MM.1S (cell line): ENCODE data around the gene POU1F1.

Experiments
- DNase-seq: peaks from one replicate; pipeline ENCODE4 v3.0.0-alpha.2; 2015
- H2AFZ ChIP-seq: fragments of 300-600 bp; sonication (generic); 2 replicates; pipeline ENCODE4 v1.6.0; 2016; ENCODE audit warnings: antibody characterized with exemption, low read length
- H3F3A ChIP-seq: fragments of 300-600 bp; sonication (generic); 2 replicates; pipeline ENCODE4 v1.6.1; 2016; ENCODE audit warnings: mild to moderate bottlenecking, antibody characterized with exemption, low read length, moderate library complexity, mixed read lengths; ENCODE audit not compliant: insufficient read depth
- H3K27ac ChIP-seq: fragments of 300-600 bp; sonication (generic); 2 replicates; pipeline ENCODE4 v1.5.1; 2016; ENCODE audit warnings: mild to moderate bottlenecking, low read length
- H3K27me3 ChIP-seq: fragments of 300-600 bp; sonication (generic); replicated peaks from 2 replicates; pipeline ENCODE4 v1.6.0; 2016; ENCODE audit warnings: low read length; ENCODE audit not compliant: insufficient read depth
- H3K36me3 ChIP-seq: fragments of 300-600 bp; sonication (generic); replicated peaks from 2 replicates; pipeline ENCODE4 v1.6.1; 2016; ENCODE audit warnings: mild to moderate bottlenecking, low read length, mixed read lengths; ENCODE audit not compliant: insufficient read depth
- H3K4me1 ChIP-seq: fragments of 300-600 bp; sonication (generic); 2 replicates; pipeline ENCODE4 v1.6.1; 2016; ENCODE audit warnings: low read length, mixed read lengths
- H3K4me2 ChIP-seq: fragments of 300-600 bp; sonication (generic); 2 replicates; pipeline ENCODE4 v1.6.0; 2016; ENCODE audit warnings: low read depth, low read length
- H3K4me3 ChIP-seq: fragments of 300-600 bp; sonication (generic); 2 replicates; pipeline ENCODE4 v1.5.1; 2016; ENCODE audit warnings: low read length, mixed read lengths
- H3K79me2 ChIP-seq: fragments of 300-600 bp; sonication (generic); 2 replicates; pipeline ENCODE4 v1.6.1; 2016; ENCODE audit warnings: mixed run types, low read length, mixed read lengths
- H3K9ac ChIP-seq: fragments of 300-600 bp; sonication (generic); 2 replicates; pipeline ENCODE4 v1.6.1; 2016; ENCODE audit warnings: low read length, mixed read lengths
- H3K9me2 ChIP-seq: fragments of 300-600 bp; sonication (generic); replicated peaks from 2 replicates; pipeline ENCODE4 v1.6.1; 2016; ENCODE audit warnings: mild to moderate bottlenecking, low read length, mixed read lengths; ENCODE audit not compliant: insufficient read depth
- H3K9me3 ChIP-seq: fragments of 300-600 bp; sonication (generic); replicated peaks from 2 replicates; pipeline ENCODE4 v1.6.1; 2016; ENCODE audit warnings: mild to moderate bottlenecking, low read length, mixed read lengths; ENCODE audit not compliant: insufficient read depth
- H4K20me1 ChIP-seq: fragments of 300-600 bp; sonication (generic); 2 replicates; pipeline ENCODE4 v1.6.1; 2016; ENCODE audit warnings: mild to moderate bottlenecking, low read length, moderate library complexity, mixed read lengths; ENCODE audit not compliant: insufficient read depth
- CTCF ChIP-seq: fragments of 300-600 bp; sonication (generic); IDR thresholded peaks from 2 replicates; pipeline ENCODE4 v1.5.1; 2016; ENCODE audit warnings: antibody characterized with exemption, low read length, mixed read lengths
- EZH2 ChIP-seq: fragments of 300-600 bp; sonication (generic); optimal IDR thresholded peaks from 2 replicates; pipeline ENCODE3; 2017; ENCODE audit warnings: low read depth, mild to moderate bottlenecking, antibody characterized with exemption, low read length, mixed read lengths
- EZH2phosphoT487 ChIP-seq: fragments of 300-600 bp; sonication (generic); IDR thresholded peaks from 2 replicates; pipeline ENCODE4 v1.6.1; 2018; ENCODE audit warnings: antibody characterized with exemption, low read length

POU1F1 gene

GRCh38 chr3:87276484-87276883 is at the start of gene POU1F1:
Gene POU1F1 (minus strand): TSS chr3:87276584. CDS start chr3:87276462, 122 bp downstream.
- H3K4me1 ChIP-seq = no peaks in the 10 kb centered on the region
- no peak within 1 kb of the TSS for H3K9ac ChIP-seq
- TF ChIP-seq CTCF (no peak), EZH2phosphoT487 (no peak), EZH2 (no peak)
- H4K20me1 ChIP-seq = no peaks in the 10 kb centered on the region
- DNase-seq = no peak
- H3F3A ChIP-seq = no peaks in the 10 kb centered on the region
- no peak within 1 kb of the TSS for H3K4me3 ChIP-seq
- no peaks in the 10 kb centered on the region for H3K9me3 ChIP-seq
- no peak within 1 kb of the TSS for H3K27ac ChIP-seq
- H3K36me3 ChIP-seq = no peaks in the 10 kb centered on the region
- no peaks in the 10 kb centered on the region for H3K9me2 ChIP-seq
- H3K79me2 ChIP-seq = no peaks in the 10 kb centered on the region
- H3K4me2 ChIP-seq = no peak within 1 kb of the TSS
- no peak within 1 kb of the TSS for H2AFZ ChIP-seq
- H3K27me3 ChIP-seq = no peaks in the 10 kb centered on the region

GRCh38 chr3:87324609-87325008 is 48.2 kb upstream of the POU1F1 start:
- H3K79me2 ChIP-seq = no peaks in the 10 kb centered on the region
- no peaks in the 10 kb centered on the region for H3K36me3 ChIP-seq
- no peaks in the 10 kb centered on the region for H3F3A ChIP-seq
- TF ChIP-seq EZH2 (no peak), EZH2phosphoT487 (no peak), CTCF (no peak)
- no peaks in the 10 kb centered on the region; the same call in 1 of the 2 replicates for H3K9me3 ChIP-seq
- no peak overlapping the region for H2AFZ ChIP-seq
- H3K9me2 ChIP-seq = no peaks in the 10 kb centered on the region
- H3K4me1 ChIP-seq = no peaks in the 10 kb centered on the region
- no peak overlapping the region for H3K27ac ChIP-seq
- DNase-seq = no peak
- H3K9ac ChIP-seq = no peak overlapping the region
- H4K20me1 ChIP-seq = no peaks in the 10 kb centered on the region
- no peaks in the 10 kb centered on the region for H3K27me3 ChIP-seq
- no peak overlapping the region for H3K4me3 ChIP-seq
- no peak overlapping the region for H3K4me2 ChIP-seq

- Histone ChIP-seq H3K9me2 (no peaks in the 10 kb centered on the region), H3K4me2 (no peak overlapping the region), H3K9me3 (no peaks in the 10 kb centered on the region; the same call in 1 of the 2 replicates), H4K20me1 (no peaks in the 10 kb centered on the region), H2AFZ (no peak overlapping the region), H3K79me2 (no peaks in the 10 kb centered on the region), H3F3A (no peaks in the 10 kb centered on the region), H3K27ac (no peak overlapping the region), H3K4me1 (no peaks in the 10 kb centered on the region), H3K27me3 (no peaks in the 10 kb centered on the region), H3K36me3 (no peaks in the 10 kb centered on the region), H3K4me3 (no peak overlapping the region), H3K9ac (no peak overlapping the region)
- no peak for TF ChIP-seq EZH2
- DNase-seq = no peak
Measured at GRCh38 chr3:87320756-87321626, 44.6 kb upstream of the POU1F1 start.

- no peak for DNase-seq
- H2AFZ ChIP-seq = no peak overlapping the region
Measured at GRCh38 chr3:87318617-87319021, 42.2 kb upstream of the POU1F1 start.

More at GRCh38 chr3:87318617-87319021, 42.2 kb upstream of the POU1F1 start:
- no peaks in the 10 kb centered on the region for H3K9me2 ChIP-seq
- H3F3A ChIP-seq = no peaks in the 10 kb centered on the region
- no peak overlapping the region for H3K4me2 ChIP-seq
- H3K4me1 ChIP-seq = no peaks in the 10 kb centered on the region
- H4K20me1 ChIP-seq = no peaks in the 10 kb centered on the region
- no peaks in the 10 kb centered on the region; the same call in 1 of the 2 replicates for H3K9me3 ChIP-seq
- no peak overlapping the region for H3K9ac ChIP-seq
- no peaks in the 10 kb centered on the region for H3K36me3 ChIP-seq
- no peak overlapping the region for H3K4me3 ChIP-seq
- TF ChIP-seq EZH2phosphoT487 (no peak), CTCF (no peak), EZH2 (no peak)
- H3K27ac ChIP-seq = no peak overlapping the region
- H3K27me3 ChIP-seq = no peaks in the 10 kb centered on the region
- no peaks in the 10 kb centered on the region for H3K79me2 ChIP-seq
